Measurements from ENCODE around the gene MAP3K12. TPM values are rescaled to one million over a fixed set of nuclear protein-coding genes. Genes with fewer than 3 reads are reported as not detected.
"Not testable (repeated sequence)": the region's sequence is repeated elsewhere in the genome, so short reads cannot be mapped to it uniquely, and the experiment has no call there.

Gene MAP3K12, protein sequence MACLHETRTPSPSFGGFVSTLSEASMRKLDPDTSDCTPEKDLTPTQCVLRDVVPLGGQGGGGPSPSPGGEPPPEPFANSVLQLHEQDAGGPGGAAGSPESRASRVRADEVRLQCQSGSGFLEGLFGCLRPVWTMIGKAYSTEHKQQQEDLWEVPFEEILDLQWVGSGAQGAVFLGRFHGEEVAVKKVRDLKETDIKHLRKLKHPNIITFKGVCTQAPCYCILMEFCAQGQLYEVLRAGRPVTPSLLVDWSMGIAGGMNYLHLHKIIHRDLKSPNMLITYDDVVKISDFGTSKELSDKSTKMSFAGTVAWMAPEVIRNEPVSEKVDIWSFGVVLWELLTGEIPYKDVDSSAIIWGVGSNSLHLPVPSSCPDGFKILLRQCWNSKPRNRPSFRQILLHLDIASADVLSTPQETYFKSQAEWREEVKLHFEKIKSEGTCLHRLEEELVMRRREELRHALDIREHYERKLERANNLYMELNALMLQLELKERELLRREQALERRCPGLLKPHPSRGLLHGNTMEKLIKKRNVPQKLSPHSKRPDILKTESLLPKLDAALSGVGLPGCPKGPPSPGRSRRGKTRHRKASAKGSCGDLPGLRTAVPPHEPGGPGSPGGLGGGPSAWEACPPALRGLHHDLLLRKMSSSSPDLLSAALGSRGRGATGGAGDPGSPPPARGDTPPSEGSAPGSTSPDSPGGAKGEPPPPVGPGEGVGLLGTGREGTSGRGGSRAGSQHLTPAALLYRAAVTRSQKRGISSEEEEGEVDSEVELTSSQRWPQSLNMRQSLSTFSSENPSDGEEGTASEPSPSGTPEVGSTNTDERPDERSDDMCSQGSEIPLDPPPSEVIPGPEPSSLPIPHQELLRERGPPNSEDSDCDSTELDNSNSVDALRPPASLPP
- total RNA-seq, result 10 to 100 TPM; 12.6 to 20.1 (median 18.9) TPM

DNA sequence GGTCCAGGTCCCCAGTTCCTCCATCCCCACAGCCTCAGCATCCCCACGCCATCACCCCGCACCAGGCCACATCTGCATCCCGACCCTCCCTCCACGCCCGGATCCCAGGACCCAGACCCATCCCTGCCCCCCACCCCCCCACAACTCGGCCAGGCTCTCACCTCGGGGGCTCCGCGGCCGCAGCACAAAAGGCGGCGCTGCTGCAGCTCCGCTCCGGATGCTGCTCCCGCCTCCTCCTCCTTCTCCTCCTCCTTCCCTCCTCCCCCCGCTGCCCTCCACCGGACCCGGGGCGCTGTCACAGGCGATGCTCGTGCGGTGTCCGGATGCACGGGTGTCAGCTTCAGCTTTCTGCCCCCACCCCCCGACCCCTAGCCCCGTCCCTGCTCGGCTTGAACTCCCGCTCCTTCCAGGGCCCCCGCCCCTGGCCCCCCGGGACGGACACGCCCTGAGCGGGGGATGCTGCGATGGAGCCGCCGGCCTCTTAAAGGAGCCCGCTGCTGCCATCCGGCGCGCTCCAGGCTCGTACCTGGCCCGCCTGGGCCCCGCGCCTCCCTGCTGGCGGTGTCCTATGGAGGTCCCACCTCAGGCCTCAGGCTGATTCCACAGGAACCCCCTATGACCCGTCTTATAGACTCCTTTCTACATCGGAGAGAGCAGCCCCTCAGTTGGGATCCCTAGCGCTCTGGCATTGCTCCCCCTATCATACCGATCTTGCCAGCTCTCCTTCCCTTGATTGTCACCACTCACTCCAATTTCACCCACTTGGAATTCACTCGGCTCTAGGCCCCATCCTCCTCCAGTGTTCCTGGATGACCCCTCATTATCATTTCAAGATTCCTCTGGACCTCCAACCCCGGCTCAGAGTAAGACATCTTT, at the start of gene MAP3K12:
TSS of gene MAP3K12 (minus strand) at position 193 of the 876 bp plus-strand sequence. CDS start 12,067 bp downstream, outside the sequence.
- DNase-seq (ENCODE audit: extremely low spot score), result peak; percentile 94
- Histone ChIP-seq H3K27ac (replicated peaks in 1 of 4) (peak within 1 kb of the TSS; percentile 97 to 99 (median 98)), H3K27me3 (no peaks in the 10 kb centered on the region), H3K4me3 (peak within 1 kb of the TSS; percentile 74 to 82 (median 79)), H3K4me1 (peaks cover 33 to 75% (median 64%) of the 10 kb centered on the region in 4 donors), H3K9me3 (no peaks in the 10 kb centered on the region), H3K36me3 (peaks cover 0 to 13% (median 6%) of the 10 kb centered on the region in 4 donors)
- TF ChIP-seq, protein P1, sequence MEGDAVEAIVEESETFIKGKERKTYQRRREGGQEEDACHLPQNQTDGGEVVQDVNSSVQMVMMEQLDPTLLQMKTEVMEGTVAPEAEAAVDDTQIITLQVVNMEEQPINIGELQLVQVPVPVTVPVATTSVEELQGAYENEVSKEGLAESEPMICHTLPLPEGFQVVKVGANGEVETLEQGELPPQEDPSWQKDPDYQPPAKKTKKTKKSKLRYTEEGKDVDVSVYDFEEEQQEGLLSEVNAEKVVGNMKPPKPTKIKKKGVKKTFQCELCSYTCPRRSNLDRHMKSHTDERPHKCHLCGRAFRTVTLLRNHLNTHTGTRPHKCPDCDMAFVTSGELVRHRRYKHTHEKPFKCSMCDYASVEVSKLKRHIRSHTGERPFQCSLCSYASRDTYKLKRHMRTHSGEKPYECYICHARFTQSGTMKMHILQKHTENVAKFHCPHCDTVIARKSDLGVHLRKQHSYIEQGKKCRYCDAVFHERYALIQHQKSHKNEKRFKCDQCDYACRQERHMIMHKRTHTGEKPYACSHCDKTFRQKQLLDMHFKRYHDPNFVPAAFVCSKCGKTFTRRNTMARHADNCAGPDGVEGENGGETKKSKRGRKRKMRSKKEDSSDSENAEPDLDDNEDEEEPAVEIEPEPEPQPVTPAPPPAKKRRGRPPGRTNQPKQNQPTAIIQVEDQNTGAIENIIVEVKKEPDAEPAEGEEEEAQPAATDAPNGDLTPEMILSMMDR (IDR thresholded peaks at IDR 0.05), result no peak
- TF ChIP-seq POLR2AphosphoS5 (IDR thresholded peaks at IDR 0.05) (peak; percentile 32 to 66), EP300 (IDR thresholded peaks at IDR 0.05) (no peak), POLR2A (IDR thresholded peaks at IDR 0.05; ENCODE audit: low read depth) (no peak)
- intact Hi-C loops (cut with DNase I), result no loop called here
- under 1% methylated on average over 33 of the region's 51 CpGs for WGBS

- H3K9me3 ChIP-seq; H3K4me3 ChIP-seq; DNase-seq (ENCODE audit: extremely low spot score); H3K27ac ChIP-seq (replicated peaks in 1 of 4); H3K27me3 ChIP-seq; intact Hi-C loops (cut with DNase I): not testable (repeated sequence)
- Histone ChIP-seq H3K36me3 (peaks cover 9 to 64% (median 58%) of the 10 kb centered on the region in 4 donors), H3K4me1 (peaks cover 5 to 39% (median 21%) of the 10 kb centered on the region in 4 donors)
- 97% methylated on average over 6 of the region's 6 CpGs for WGBS
These were observed 49.1 kb upstream of the MAP3K12 start for GRCh38 chr12:53548354-53548753.

DNA sequence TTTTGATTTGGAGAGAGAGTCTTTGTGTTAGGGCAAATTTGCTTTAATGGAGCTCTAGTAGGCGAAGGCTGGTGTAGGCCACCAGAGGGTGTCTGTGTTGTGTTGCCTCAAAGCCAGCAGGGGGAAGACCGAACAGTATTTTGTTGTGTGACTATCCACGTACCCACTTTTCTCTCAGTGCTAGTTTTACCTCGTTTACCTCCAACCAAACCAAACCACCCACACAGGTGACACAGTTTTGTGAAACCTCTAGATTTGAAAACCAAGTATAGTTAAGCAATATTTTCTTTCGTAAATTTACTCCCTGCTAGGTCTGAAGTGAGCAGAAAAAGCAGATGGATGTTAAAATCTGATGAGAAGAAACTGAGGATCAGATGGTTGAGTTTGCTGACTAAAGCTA, 44.3 kb upstream of the MAP3K12 start:
- H3K9me3 ChIP-seq, result no peaks in the 10 kb centered on the region
- peaks cover 20 to 79% (median 66%) of the 10 kb centered on the region in 4 donors for H3K36me3 ChIP-seq
- no peaks in the 10 kb centered on the region for H3K27me3 ChIP-seq
- DNase-seq (ENCODE audit: extremely low spot score), result no peak
- H3K4me3 ChIP-seq, result no peak overlapping the region
- H3K4me1 ChIP-seq, result peaks cover 12 to 26% (median 19%) of the 10 kb centered on the region in 4 donors
- intact Hi-C loops (cut with DNase I), result loop anchor here (1.0 kb wide), 1 partner anchor 133 kb away; the partner anchor contains the start of gene ATP5MC2
- TF ChIP-seq, protein P1 (IDR thresholded peaks at IDR 0.05), result peak; percentile 81 to 93 (median 83)
- TF ChIP-seq POLR2AphosphoS5 (IDR thresholded peaks at IDR 0.05) (peak in 1 of 2 donors; percentile 52), POLR2A (IDR thresholded peaks at IDR 0.05; ENCODE audit: low read depth) (no peak), EP300 (IDR thresholded peaks at IDR 0.05) (no peak)
- WGBS, result 21% methylated on average over 5 of the region's 5 CpGs
- H3K27ac ChIP-seq (replicated peaks in 1 of 4), result peak overlapping the region; percentile 45 to 70 (median 68)

- H3K4me1 ChIP-seq, result peaks cover 13 to 25% (median 18%) of the 10 kb centered on the region in 4 donors
- peaks cover 41 to 88% (median 81%) of the 10 kb centered on the region in 4 donors for H3K36me3 ChIP-seq
- no peak for DNase-seq (ENCODE audit: extremely low spot score)
- intact Hi-C loops (cut with DNase I), result no loop called here
- 96% methylated on average over 3 of the region's 3 CpGs for WGBS
- H3K27ac ChIP-seq (replicated peaks in 1 of 4), result no peak overlapping the region
- TF ChIP-seq POLR2AphosphoS5 (IDR thresholded peaks at IDR 0.05) (no peak), EP300 (IDR thresholded peaks at IDR 0.05) (no peak), POLR2A (IDR thresholded peaks at IDR 0.05; ENCODE audit: low read depth) (no peak)
- TF ChIP-seq, protein P1 (IDR thresholded peaks at IDR 0.05), result no peak
- no peaks in the 10 kb centered on the region for H3K27me3 ChIP-seq
- H3K4me3 ChIP-seq, result no peak overlapping the region
- H3K9me3 ChIP-seq, result no peaks in the 10 kb centered on the region
These were observed 40.3 kb upstream of the MAP3K12 start for GRCh38 chr12:53539526-53539925.
